ENCODE results near the gene STING1. TPM values are rescaled to one million over a fixed set of nuclear protein-coding genes. Genes with fewer than 3 reads are reported as not detected.

STING1 gene
- total and polyA plus RNA-seq, 2 of the 13 experiments (the other 11 are each of a cell fraction or from before 2014, with no cell fraction given): 1.3 to 4.4 TPM

DNA sequence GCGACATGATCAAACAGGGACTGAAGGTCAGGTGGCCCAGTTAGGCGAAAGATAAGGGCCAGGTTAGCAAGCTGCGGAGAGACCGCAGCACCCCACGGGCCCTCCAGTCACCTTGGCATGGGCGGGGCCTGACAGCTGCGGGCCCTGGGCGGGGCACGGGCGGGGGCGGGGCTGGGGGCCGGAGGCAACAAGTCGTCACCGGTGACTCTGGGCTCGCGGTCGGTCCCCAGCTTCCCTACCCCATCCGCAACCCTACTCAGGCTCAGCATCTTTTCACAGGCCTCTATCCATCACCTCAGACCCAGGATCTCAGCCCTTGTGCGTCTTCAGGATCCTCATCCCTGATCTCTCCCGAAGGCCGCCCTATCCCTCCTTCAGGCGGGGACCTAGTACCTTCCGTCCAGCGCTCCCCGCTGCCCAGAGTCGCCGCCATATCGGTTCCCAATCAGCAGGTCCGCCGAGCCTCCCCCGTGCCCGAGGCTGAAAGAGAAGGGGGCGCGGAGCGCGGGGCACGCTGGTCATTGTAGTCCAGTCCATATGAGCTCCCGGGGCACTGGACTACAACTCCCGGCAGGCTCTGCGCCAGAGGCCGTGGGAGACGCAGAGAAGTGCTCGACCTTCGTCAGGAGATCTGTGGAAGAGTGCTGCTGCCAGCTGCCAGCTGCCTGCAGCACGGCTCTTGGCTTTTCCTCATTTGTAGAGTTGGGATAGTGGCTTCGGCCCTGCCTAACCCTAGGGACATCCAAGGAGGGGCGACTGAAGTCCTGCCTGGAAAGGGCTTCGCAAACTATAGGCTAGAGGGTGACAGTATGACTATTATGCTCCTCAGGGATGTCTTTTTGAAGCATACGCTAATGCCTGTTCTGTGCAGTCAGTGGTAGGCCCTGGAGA lies 43.3 kb downstream of the STING1 start, which contains the start of gene DNAJC18 (continued):
- no peak for TF ChIP-seq GABPA (IDR thresholded peaks at IDR 0.05; ENCODE audit: low read depth, low read length)
- TF ChIP-seq GABPA (CRISPR knock-in tag; IDR thresholded peaks at IDR 0.05; ENCODE audit: low read depth): peak; percentile 61
- TF ChIP-seq MIER3 (CRISPR knock-in tag; IDR thresholded peaks at IDR 0.05; ENCODE audit: borderline replicate concordance): peak; percentile 27; the same call in 1 of the 2 replicates
- TF ChIP-seq, protein P1, sequence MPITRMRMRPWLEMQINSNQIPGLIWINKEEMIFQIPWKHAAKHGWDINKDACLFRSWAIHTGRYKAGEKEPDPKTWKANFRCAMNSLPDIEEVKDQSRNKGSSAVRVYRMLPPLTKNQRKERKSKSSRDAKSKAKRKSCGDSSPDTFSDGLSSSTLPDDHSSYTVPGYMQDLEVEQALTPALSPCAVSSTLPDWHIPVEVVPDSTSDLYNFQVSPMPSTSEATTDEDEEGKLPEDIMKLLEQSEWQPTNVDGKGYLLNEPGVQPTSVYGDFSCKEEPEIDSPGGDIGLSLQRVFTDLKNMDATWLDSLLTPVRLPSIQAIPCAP (CRISPR knock-in tag; IDR thresholded peaks at IDR 0.05; ENCODE audit: low read depth): 0 out of 2 replicates have a peak, but pooled peaks have one; percentile 38
- peak; percentile 78 for TF ChIP-seq ZSCAN31 (CRISPR knock-in tag; IDR thresholded peaks at IDR 0.05; ENCODE audit: low read depth)
- TF ChIP-seq ZNF382 (CRISPR knock-in tag; IDR thresholded peaks at IDR 0.05; ENCODE audit: borderline replicate concordance): no peak
- no peak for TF ChIP-seq HMGA1 (CRISPR knock-in tag; conservative IDR thresholded peaks at IDR 0.05)
- 0 out of 2 replicates have a peak, but pooled peaks have one; percentile 34 for TF ChIP-seq ZNF160 (CRISPR knock-in tag; IDR thresholded peaks at IDR 0.05)
- TF ChIP-seq, protein P2, sequence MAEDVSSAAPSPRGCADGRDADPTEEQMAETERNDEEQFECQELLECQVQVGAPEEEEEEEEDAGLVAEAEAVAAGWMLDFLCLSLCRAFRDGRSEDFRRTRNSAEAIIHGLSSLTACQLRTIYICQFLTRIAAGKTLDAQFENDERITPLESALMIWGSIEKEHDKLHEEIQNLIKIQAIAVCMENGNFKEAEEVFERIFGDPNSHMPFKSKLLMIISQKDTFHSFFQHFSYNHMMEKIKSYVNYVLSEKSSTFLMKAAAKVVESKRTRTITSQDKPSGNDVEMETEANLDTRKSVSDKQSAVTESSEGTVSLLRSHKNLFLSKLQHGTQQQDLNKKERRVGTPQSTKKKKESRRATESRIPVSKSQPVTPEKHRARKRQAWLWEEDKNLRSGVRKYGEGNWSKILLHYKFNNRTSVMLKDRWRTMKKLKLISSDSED (CRISPR knock-in tag; IDR thresholded peaks at IDR 0.05): no peak
- no peak for TF ChIP-seq ZNF30 (CRISPR knock-in tag; IDR thresholded peaks at IDR 0.05)
- TF ChIP-seq, protein P3, sequence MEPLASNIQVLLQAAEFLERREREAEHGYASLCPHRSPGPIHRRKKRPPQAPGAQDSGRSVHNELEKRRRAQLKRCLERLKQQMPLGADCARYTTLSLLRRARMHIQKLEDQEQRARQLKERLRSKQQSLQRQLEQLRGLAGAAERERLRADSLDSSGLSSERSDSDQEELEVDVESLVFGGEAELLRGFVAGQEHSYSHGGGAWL (CRISPR knock-in tag; IDR thresholded peaks at IDR 0.05): 0 out of 2 replicates have a peak, but pooled peaks have one; percentile 20
- TF ChIP-seq, protein P4, sequence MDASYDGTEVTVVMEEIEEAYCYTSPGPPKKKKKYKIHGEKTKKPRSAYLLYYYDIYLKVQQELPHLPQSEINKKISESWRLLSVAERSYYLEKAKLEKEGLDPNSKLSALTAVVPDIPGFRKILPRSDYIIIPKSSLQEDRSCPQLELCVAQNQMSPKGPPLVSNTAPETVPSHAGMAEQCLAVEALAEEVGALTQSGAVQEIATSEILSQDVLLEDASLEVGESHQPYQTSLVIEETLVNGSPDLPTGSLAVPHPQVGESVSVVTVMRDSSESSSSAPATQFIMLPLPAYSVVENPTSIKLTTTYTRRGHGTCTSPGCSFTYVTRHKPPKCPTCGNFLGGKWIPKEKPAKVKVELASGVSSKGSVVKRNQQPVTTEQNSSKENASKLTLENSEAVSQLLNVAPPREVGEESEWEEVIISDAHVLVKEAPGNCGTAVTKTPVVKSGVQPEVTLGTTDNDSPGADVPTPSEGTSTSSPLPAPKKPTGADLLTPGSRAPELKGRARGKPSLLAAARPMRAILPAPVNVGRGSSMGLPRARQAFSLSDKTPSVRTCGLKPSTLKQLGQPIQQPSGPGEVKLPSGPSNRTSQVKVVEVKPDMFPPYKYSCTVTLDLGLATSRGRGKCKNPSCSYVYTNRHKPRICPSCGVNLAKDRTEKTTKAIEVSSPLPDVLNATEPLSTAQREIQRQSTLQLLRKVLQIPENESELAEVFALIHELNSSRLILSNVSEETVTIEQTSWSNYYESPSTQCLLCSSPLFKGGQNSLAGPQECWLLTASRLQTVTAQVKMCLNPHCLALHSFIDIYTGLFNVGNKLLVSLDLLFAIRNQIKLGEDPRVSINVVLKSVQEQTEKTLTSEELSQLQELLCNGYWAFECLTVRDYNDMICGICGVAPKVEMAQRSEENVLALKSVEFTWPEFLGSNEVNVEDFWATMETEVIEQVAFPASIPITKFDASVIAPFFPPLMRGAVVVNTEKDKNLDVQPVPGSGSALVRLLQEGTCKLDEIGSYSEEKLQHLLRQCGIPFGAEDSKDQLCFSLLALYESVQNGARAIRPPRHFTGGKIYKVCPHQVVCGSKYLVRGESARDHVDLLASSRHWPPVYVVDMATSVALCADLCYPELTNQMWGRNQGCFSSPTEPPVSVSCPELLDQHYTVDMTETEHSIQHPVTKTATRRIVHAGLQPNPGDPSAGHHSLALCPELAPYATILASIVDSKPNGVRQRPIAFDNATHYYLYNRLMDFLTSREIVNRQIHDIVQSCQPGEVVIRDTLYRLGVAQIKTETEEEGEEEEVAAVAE (CRISPR knock-in tag; IDR thresholded peaks at IDR 0.05; ENCODE audit: borderline replicate concordance): peak; percentile 47; the same call in 1 of the 2 replicates
- peak; percentile 61; the same call in 1 of the 2 replicates for TF ChIP-seq CBFB (CRISPR knock-in tag; IDR thresholded peaks at IDR 0.05)
- no peak for TF ChIP-seq AGO1 (IDR thresholded peaks at IDR 0.05; ENCODE audit: low read depth, low read length, poor library complexity, severe bottlenecking)
- 0 out of 2 replicates have a peak, but pooled peaks have one; percentile 49 for TF ChIP-seq ZNF761 (CRISPR knock-in tag; conservative IDR thresholded peaks at IDR 0.05)
- TF ChIP-seq, protein P5, sequence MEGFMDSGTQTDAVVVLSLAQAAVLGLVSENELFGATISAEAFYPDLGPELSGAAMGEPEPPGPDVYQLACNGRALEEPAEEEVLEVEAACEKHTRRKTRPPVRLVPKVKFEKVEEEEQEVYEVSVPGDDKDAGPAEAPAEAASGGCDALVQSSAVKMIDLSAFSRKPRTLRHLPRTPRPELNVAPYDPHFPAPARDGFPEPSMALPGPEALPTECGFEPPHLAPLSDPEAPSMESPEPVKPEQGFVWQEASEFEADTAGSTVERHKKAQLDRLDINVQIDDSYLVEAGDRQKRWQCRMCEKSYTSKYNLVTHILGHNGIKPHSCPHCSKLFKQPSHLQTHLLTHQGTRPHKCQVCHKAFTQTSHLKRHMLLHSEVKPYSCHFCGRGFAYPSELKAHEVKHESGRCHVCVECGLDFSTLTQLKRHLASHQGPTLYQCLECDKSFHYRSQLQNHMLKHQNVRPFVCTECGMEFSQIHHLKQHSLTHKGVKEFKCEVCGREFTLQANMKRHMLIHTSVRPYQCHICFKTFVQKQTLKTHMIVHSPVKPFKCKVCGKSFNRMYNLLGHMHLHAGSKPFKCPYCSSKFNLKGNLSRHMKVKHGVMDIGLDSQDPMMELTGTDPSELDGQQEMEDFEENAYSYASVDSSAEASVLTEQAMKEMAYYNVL (CRISPR knock-in tag; IDR thresholded peaks at IDR 0.05; ENCODE audit: borderline replicate concordance): peak; percentile 60; the same call in 1 of the 2 replicates
- TF ChIP-seq THAP11 (CRISPR knock-in tag; IDR thresholded peaks at IDR 0.05): peak; percentile 100

All from HepG2 (cell line).